GM21576 (cell line): ENCODE data around the gene MYCL.

Experiments used
- ATAC-seq: cut with Tn5 transposase; IDR thresholded peaks from one replicate; pipeline ENCODE4 v1.9.1; 2021; ENCODE audit warnings: mild to moderate bottlenecking, moderate library complexity; ENCODE audit not compliant: unreplicated experiment

Gene MYCL, protein sequence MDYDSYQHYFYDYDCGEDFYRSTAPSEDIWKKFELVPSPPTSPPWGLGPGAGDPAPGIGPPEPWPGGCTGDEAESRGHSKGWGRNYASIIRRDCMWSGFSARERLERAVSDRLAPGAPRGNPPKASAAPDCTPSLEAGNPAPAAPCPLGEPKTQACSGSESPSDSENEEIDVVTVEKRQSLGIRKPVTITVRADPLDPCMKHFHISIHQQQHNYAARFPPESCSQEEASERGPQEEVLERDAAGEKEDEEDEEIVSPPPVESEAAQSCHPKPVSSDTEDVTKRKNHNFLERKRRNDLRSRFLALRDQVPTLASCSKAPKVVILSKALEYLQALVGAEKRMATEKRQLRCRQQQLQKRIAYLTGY

DNA sequence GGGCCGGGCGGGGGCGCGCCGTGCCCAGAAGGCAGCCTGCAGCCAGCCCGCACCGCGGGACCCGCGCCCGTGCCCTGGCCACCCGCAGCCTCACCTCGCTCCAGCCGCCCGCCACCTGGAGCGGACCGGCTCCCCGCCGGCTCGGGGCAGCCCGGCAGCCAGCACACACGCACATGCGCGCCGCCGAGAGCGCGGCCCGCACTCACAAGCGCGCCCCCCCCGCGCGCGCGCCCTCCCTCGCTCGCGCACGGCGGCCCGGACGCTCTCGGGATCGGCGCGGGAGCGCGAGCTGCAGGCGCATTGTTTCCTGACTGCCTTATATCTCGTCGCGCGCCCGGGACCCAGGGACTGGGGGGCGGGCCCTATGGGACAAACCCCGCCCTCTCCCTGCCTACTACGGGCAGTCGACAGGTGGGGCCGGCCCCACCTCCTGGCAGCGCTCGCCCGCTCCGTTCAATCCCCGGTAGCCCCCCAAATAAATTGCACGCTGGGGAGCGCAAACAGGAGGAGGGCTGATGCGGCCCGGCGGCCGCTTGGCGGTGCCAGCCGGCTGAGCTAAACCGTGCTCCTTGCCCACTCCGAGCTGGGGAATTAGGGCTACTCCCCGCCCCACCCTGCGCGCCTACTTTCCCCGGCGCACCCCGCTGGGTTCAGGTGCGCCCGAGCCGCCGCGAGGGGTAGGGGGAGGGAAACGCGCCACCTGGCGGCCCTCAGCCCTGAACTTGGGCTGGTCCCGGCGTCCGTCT is at the start of gene MYCL:
Gene MYCL, minus strand, starts transcription at position 204 of the 746 bp plus-strand sequence. CDS start 483 bp downstream, outside the sequence.
- ATAC-seq: peak; percentile 64

DNA sequence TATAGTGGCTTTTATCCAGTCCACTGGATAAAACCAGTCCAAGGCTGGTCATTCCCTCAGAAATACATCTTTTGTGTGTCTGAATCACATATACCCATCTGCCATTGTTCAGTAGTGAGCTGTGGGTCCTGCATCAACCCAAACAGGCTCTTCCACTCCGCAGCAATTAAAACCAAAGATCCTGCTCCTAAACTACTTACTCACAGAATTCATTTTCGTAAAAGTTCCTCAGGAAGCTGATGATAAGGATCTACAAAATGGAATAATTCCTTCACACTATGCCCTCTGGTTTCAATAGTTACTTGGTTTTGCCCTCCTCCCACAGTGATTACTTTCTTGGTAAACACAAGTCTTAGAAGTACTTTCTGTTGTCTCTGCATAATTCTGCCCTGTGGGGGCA is 48.2 kb upstream of the MYCL start:
- no peak for ATAC-seq

DNA sequence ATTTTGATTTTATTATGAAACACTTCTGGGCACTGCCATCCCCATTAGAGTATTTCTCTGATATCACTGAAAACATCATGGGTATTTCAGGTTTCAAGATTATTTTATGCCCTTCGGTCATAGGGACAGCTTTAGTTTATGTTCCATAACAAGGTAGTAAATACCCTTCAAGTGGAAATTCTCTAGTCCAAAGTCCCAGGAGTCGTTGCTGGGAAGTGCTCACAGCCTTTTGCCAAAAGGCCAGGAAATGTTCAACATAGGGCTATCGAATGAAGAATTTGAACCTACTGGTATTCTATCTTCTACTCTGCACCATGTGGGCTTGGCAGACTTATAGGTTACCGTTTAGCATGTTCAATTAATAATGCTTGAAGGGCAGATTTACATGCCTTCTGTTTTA is 45.5 kb upstream of the MYCL start:
- ATAC-seq: no peak

GRCh38 chr1:39946216-39946615 is 44.5 kb upstream of the MYCL start:
- ATAC-seq: no peak

GRCh38 chr1:39944410-39945112 is 42.8 kb upstream of the MYCL start:
- ATAC-seq: no peak

DNA sequence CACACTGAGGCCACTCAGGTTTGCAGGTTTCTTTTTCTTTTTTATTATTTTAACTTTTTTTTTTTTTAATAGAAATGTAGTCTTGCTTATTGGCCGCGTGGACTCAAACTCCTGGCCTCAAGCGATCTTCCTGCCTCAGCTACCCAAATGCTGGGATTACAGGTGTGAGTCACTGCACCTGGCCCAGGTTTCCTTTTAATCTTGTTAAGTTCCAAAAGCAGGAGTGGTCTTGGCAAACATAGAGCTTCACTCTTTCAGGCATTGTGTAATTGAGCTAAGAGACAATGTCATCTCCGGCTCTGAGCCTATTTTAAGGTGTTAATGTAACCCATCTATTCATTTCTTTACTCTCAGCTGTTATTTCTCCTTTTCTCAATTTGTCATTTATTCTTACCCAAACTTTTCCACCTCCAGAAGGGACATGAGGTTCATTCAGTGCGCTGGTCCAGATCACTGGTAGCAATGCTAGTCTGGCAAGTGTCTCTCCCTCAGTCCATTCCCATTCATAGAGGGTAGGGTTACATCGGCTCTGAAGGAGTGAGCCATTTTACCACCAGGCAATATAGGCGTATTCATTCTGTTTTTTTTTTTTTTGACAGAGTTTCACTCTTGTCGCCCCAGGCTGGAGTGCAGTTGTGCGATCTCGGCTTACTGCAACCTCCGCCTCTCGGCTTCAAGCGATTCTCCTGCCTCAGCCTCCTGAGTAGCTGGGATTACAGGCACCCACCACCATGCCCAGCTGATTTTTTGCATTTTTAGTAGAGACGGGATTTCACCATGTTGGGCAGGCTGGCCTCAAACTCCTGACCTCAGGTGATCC is 42.0 kb upstream of the MYCL start:
- ATAC-seq: no peak

DNA sequence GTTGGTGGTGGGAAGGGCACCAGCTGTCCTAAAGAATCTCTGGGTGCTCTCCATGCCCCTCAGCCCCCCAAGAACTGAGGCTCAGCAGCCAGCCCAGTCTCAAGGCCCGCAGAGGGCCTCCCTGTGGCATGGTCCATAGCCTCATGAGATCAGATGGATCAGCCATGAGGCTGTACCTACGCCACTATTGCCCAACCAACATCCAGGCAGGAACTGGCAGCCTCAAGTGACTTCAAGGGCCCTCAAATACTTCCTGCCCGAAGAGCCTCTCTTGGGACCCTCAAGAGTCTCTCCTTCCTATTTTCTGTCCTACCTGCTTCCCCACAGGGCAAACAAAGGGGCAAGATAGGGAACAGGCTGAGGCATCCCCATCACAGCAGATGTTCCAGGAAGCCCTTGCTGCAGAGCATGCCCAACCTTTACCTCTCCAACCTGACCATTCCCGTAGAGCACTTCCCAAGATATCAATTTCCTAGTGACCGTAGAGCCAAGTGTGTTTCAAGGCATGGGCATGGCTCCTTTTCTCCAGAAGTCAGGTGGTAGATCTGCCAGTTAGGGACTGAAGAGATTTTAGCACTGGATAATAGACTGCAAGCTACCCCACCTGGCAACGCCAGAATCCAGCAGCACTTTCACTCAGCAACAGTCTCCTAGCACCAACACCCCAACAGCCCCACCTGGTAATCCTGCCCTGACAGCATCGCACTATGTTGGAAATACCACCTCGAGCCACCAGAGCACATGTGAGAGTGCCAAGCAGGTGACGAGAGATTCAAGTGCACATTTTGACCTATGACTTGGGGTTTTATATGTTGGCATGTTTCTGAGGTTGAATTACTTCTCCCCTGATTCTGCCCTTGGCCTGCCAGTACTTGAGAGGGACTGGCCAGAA is 39.5 kb upstream of the MYCL start:
- ATAC-seq: no peak

GRCh38 chr1:39940253-39940652 is 38.5 kb upstream of the MYCL start:
- no peak for ATAC-seq

- ATAC-seq: no peak
These were observed 37.1 kb upstream of the MYCL start for GRCh38 chr1:39938856-39939255.

- ATAC-seq: no peak
These were observed 35.2 kb upstream of the MYCL start for GRCh38 chr1:39936724-39937491.

DNA sequence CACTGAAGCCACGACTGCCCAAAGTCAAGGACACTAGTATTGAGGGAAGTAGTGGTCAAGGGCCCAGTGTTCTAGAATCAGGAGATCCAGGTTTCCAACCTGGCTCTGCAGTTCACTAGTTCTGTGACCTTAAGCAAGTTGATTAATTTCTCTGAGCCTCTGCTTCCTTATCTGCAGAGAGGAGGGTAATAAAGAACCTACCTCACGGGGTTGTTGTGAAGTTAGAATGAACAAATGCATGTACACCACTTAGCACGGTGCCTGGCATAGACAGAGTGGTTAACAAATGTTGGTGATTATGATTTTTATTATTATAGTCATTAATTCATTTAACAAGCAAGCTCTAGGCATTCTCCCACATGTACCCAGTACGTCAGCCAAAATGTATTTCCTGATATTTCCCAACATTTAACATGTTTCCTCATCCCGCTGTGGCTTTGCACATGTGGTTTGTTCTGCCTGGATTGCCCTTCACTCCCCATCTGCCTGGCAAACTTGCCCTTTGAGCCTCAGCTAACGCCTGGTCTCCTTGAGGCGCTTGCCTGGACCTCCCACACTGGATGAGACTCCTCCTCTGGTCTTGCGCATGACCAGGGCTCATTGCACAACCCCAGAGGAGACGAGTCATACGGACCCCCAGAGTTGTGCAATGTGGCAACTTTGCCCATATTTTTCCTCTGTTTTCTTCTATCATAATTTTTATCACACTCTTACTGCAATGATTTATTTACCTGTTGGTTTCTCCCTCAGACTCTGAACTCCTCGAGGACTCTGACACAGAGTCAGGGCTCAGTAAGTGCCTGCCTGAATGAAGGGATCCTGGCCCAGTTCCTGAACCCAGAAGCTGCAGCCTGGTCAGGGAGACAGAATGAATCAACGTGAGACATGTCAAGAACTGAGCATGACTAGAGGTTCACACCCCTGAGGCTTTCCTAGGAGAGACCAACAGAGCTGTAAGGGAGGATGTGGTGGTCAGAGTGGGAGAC is 32.5 kb upstream of the MYCL start:
- ATAC-seq: no peak

GRCh38 chr1:39928809-39929587 is 27.3 kb upstream of the MYCL start:
- ATAC-seq: no peak

GRCh38 chr1:39927538-39927937 is 25.8 kb upstream of the MYCL start:
- no peak for ATAC-seq

GRCh38 chr1:39926820-39927219 is 25.1 kb upstream of the MYCL start:
- no peak for ATAC-seq

DNA sequence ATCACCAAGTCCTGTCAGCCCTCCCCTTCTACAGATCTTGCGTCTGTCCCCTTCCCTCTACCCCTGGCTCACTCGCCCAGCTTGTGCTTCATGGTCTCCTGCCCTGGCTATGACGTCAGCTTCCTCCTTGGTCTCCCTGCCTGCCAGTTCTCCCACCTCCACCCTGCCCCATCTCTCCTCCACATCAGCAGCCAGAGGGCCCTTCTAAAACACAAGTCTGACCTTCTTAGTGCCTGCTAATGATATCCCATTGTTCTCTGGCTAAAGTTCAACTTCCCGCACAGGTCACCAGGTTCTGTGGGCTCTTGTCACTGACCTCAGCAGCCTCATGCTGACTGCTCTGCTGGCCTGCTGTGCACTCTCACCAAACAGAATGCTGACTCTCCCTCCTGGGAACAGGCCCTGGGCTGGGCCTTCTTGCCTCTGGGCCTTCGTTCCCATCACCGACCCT is 24.7 kb upstream of the MYCL start:
- no peak for ATAC-seq

DNA sequence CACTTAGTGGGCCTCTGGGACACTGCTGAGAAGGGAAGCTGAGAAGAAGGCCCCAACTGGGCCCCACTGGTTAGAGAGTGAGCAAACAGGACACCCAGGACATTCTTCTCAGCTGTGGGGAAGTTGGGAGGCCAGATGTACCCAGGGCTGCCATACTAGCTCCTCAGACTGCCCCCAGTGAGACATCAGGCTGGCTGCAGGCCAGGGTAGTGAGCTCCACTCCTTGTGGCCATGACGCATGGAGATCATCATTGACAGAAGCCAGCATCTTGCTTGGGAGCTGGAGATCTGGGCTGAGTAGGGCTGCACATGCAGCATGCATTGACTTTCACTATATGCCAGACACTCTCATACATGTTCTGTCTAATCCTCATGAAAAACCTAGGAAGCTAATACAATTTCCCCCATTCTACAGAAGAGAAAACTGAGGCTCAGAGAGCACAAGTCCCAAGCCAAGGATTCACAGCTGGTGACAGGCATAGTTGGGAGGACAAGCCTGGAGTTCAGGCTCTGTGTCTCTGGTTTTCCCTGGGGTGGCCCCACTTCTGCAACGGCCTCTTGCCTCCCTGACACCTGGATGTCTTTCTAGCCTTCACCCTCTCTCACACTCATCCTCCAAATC is 24.1 kb upstream of the MYCL start:
- no peak for ATAC-seq

GRCh38 chr1:39922251-39922688 is 20.6 kb upstream of the MYCL start:
- ATAC-seq: no peak
